ENCODE data around the gene CCDC60.

CCDC60 gene

DNA sequence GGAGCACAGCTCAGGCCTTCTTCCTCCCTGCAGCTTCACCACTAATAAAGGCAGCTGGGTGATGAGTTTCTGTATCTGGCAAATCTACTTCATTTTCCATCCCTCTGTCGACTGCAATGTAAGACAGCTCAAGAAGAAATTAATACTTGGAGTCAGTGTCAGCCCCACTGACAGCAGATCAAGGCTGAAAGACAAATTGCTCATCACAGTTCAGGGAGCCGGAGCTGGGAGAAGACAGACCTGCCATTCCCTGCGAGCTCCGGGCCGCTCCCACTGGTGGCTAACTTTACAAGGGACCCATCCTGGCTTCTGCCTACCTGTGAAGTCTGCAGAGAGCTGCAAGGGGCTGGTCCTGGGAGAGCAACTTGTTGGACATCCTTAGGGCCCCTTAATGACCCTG lies 49.8 kb downstream of the CCDC60 start:
- no peak for DNase-seq (ENCODE audit: low read depth in 3 of 3)

DNA sequence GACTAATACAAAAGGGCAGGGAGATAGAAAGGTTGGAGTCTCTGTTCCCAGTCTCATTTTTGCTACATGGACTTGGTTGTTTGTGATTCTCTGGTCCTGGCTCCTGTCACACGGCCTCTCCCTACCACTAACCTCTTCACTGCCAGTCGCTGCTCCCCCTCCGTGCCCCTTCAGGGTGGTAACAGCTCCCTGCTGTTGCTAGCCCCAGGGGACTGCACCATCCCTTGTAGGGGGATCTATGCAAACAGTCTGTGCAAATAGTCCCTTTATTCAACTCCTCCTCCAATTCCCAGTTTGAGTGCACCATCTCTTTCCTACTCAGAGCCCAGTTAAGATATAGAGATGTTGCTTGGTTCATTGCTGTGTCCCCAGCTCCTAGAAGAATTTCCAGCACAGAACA lies 51.1 kb downstream of the CCDC60 start:
- DNase-seq (ENCODE audit: low read depth in 3 of 3): no peak

DNA sequence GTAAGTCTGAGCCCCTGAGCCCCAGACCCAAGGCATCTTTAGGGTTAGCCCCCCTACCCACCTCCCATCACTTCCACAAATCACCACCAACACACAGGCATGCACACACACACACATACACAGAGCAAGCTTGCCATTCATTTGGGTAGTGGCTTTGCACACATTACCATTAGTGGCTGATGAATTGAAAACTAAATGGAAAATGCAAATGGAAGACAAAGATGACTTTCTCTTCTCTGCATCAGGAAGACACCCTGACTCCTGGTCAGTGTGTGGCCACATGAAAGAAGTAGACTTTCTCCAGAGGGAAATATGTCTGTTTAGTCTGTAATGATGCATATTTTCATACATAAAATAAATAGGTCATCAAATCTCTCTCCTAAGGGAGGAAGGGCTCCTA lies 55.2 kb downstream of the CCDC60 start:
- DNase-seq (ENCODE audit: low read depth in 3 of 3): no peak

- no peak for DNase-seq (ENCODE audit: low read depth in 3 of 3)
Observed at GRCh38 chr12:119391673-119392072, 57.1 kb downstream of the CCDC60 start.

DNA sequence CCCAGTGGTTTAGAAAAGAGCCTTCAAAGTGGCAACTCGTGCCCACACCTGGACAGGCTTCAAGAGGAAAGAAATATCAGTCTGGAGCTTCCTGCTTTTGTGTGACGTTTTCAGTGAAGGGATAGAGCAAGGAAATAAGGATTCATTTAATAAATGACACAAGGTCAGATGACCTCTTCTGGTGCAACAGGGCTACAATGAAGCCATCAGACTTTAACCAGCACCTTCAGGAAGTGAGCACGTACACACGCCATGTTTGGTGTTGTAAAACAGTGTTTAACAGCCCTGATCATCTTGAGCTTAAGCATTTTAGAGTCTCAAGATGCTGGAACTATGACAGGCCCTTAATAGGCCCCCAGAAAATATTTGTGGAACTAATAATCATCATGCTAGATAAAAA lies 59.1 kb downstream of the CCDC60 start:
- DNase-seq (ENCODE audit: low read depth in 3 of 3): no peak

DNA sequence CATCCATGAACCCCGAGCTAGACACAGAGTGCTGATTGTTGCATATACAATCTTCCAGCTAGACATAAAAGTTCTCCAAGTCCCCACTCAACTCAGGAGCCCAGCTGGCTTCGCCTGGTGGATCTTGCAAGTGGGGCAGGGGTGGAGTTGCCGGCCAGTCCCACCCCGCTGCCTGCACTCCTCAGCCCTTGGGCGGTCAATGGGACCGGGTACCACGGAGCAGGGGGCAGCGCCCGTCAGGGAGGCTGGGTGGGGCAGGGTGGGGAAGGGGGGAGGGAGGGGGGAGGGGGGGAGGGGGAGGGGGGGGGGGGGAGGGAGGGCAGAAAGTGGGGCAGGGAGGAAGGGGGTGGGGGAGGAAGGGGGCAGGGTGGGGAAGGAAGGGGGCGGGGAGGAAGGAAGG lies 63.0 kb downstream of the CCDC60 start:
- no peak for DNase-seq (ENCODE audit: low read depth in 3 of 3)

GRCh38 chr12:119398190-119398589 lies 63.7 kb downstream of the CCDC60 start:
- DNase-seq (ENCODE audit: low read depth in 3 of 3): no peak

DNA sequence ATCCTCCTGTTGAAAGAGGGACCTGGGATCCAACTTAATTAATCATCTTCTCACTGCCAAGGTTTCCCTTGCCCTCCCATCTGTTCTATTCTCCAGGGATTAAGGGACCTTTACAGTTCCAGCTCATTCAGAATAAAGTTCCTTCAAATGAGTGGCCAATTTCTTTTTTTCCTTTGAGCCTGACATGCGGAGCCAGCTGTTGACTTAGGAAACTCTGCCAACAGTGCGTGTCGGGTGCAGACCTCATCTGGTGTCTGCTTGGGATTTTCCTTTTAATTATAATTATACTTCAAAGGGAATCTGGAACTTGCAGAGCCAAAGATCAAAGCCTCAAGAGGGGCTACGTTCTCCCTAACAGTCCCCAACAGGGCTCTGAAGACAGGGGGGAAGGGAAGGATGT lies 64.8 kb downstream of the CCDC60 start:
- DNase-seq (ENCODE audit: low read depth in 3 of 3): no peak

GRCh38 chr12:119406308-119406707 lies 71.8 kb downstream of the CCDC60 start:
- DNase-seq (ENCODE audit: low read depth in 3 of 3): no peak

DNA sequence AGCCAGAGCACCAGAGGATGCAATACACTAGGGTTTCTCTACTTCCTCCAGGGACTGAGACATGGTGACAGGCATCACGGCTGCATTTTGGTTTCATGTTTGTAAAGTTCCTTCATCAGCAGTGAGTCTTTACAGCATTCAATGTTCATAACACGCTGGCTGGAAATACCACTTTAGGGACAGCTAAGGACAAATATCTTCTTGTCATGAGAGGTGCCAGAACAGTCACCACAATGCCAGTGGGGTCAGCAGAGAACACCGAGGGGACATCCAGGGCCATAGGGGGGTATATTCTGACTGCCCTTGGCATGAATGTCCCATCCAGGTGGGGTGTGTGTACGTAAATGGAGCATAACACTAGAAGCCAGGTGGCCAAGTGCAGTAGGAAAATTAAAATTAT lies 72.3 kb downstream of the CCDC60 start:
- DNase-seq (ENCODE audit: low read depth in 3 of 3): no peak

GRCh38 chr12:119409043-119409442 lies 74.5 kb downstream of the CCDC60 start:
- DNase-seq (ENCODE audit: low read depth in 3 of 3): no peak

DNA sequence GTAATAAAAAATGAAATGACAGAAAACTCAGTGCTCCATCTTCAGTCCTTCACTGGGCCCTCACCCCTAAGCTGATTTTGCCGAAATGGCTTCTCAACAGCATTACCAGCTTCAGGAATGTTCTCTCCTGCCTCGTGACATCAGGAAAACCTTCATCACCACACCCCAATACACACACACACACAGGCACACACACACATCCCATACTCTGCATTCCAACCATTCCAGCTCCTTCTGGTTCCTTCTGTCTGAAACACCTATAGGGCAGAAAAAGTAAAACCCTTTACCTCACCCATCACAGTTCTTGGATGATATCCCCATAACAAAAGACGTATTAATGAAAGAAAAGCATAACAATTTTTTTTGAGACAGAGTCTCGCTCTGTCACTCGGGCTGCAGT lies 75.9 kb downstream of the CCDC60 start:
- no peak for DNase-seq (ENCODE audit: low read depth in 3 of 3)

DNA sequence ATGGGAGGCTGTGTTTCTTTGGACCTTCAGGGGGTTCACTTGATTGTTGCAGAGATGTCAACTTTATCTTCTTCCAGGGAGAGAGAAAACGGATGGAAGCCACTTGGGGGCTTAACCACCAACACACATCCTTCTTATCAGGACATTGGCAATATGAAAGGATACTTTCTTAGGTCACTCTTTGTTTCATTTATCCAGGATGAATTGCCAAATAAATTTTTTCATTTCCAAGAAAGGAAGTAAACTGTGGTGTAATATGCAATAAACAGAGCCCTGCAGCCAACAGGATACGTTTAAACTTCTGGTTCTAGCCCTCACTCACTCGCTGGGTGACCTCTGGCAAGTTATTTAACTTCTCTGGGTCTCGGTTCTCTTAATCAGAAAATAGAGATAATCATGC lies 77.8 kb downstream of the CCDC60 start:
- no peak for DNase-seq (ENCODE audit: low read depth in 3 of 3)

DNA sequence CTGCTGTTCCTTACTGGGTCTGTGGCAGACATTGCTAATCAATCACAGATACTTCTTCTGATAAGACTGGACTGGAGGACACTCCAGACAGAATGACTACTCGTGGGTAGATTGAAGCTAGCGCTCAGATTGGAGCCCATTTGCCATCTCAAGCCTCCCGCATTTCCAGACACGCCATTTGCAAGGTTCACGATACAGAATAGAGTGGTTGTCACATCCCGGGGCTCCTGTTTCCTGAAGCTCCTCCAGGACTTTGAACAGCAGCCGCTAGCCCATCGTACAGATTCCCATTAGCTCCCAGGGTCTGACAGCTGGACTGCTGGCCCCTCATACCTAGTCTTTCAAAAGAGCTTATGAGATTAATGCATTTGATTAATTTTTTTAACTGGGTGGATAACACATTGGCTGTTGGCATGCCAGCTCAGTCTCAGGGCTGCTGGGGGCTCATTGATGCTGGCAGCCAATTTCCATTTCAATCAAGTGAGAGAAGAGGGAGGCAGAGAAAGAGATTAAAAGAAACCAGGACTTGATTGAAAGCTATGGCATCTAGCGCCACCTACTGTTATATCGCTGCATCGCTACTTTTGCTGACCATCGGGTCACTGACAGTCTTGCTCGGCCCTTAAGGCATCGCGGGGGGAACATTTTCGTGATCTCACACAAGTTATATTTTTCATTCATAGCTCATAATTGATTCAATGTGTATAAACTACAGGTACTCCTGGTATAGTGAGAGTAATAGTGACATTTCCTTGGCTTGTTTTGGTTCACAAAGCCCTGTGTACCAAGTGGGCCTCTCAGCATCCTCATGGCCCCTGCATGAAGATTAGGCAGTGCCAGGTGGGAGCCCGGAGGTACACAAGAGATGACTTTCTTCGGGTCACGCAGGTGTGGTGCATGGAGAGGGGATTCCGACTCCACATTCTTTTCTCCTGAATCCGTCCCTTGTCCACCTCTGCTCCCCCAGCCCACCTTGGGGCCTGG lies 78.6 kb downstream of the CCDC60 start:
- DNase-seq (ENCODE audit: low read depth in 3 of 3): no peak

- DNase-seq (ENCODE audit: low read depth in 3 of 3): no peak
Observed at GRCh38 chr12:119415714-119416113, 81.2 kb downstream of the CCDC60 start.

DNA sequence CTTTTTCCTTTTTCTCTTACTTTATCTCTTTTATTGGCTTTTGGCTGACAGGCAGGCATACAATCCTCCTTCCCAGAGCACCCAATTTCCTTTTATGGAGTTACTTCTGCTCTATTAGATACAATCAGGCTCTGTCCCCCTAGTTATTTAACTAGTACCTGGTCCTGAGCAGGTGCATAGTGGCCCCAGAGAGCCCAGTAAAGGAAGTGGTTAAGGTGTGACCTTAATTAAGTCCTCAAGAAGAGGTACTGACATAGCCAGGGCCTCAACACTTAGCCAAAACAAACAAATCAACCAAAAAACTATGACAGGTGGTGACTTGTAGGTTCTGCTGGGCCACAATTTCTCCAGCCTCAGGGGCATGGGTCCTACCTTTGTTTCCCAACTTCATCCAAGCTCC lies 82.9 kb downstream of the CCDC60 start:
- DNase-seq (ENCODE audit: low read depth in 3 of 3): no peak

- DNase-seq (ENCODE audit: low read depth in 3 of 3): no peak
Observed at GRCh38 chr12:119419381-119419780, 84.9 kb downstream of the CCDC60 start.

- no peak for DNase-seq (ENCODE audit: low read depth in 3 of 3)
Observed at GRCh38 chr12:119423285-119423684, 88.8 kb downstream of the CCDC60 start.

- DNase-seq (ENCODE audit: low read depth in 3 of 3): no peak
Observed at GRCh38 chr12:119425623-119426022, 91.1 kb downstream of the CCDC60 start.

GRCh38 chr12:119431151-119431550 lies 96.6 kb downstream of the CCDC60 start:
- no peak for DNase-seq (ENCODE audit: low read depth in 3 of 3)

DNA sequence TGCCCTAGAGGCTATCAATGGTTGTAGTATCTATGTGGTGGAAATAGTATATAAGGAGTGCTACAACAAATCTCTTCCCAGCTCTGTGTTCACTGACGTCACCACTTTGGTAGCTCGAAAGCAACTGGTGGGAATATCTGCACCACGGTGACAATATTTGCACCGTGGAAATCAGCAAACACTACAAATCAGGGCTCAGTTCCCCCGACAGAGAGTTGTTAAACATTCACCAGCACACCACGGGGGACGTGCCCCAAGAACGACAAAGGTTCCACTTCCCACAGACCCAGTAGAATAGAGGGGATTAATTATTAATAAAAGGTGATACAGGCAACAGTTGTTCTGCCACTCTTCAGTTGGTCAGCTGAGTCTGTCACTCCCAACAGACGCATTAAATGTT lies 98.4 kb downstream of the CCDC60 start:
- DNase-seq (ENCODE audit: low read depth in 3 of 3): no peak

DNA sequence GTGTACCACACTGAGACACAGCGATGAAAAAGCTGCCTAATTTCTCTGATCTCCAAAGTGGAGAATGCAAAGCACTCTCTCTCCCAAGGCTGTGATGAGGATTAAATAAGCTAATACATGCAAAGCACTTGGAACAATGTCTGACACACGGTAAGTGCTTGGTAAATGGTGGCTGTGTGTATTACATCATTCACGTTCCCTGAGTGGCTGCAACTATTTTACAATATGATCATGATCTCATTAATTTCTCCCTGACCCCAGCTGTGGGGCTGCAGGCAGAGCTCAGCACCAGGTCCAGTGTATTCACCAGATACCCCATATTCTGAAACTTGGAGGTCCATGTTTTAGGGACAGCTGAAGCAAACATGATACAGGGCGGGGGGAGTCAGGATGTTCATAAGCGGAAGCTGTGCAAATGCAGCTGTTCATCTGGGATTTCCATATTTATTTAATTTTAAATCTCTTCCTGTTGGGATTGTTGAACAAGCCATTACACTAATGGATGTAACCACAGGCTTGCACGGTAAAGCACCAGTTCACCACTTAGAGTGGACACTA lies 106.4 kb downstream of the CCDC60 start:
- no peak for DNase-seq (ENCODE audit: low read depth in 3 of 3)

- DNase-seq (ENCODE audit: low read depth in 3 of 3): no peak
Observed at GRCh38 chr12:119444462-119445044, 110.0 kb downstream of the CCDC60 start.

All from stimulated activated CD4-positive, alpha-beta T cell treated with anti-CD3 and anti-CD28 coated beads, TNF-alpha, amount 100 ng/mL, for 4 hours (primary cell).